ENCODE results near the gene MARK2. TPM values are rescaled to one million over a fixed set of nuclear protein-coding genes. Genes with fewer than 3 reads are reported as not detected.

MARK2 gene
- total and polyA plus RNA-seq, 2 of the 8 experiments (the other 6 are each of a cell fraction or from before 2014, with no cell fraction given): 19.3 to 58.5 TPM

DNA sequence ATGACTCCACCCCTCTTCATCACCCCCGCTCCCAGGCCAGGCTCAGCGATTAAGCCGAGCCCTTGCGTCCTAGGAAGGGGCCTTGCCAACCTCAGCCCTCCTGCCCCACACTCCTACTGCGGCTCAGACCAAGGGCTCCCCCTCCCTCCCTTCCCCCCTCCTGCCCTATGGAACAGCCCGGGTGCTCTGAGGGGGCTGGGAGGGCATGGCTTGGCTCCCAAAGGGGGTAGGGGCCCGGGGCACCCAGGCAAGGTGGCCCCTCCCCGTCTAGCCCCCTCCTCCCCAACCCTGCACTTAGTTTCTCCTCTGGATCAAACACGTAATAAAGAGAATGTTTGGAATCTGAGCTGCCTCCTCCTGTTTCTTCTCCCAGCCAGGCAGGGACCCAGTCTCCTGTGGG is 71.8 kb downstream of the MARK2 start:
- Histone ChIP-seq H2BK20ac (ENCODE audit: low read length) (no peak overlapping the region), H2AK5ac (ENCODE audit: low read depth, low read length) (no peak overlapping the region), H2BK120ac (replicated peaks; ENCODE audit: low read depth, low read length) (no peak overlapping the region), H3K56ac (replicated peaks; ENCODE audit: insufficient read length, low read depth, low read length) (no peak overlapping the region), H4K20me1 (replicated peaks in 1 of 2; ENCODE audit: control insufficient read depth in 1 of 2, insufficient read depth in 2 of 2, low read length in 2 of 2) (peaks cover 12 to 17% of the 10 kb centered on the region in 2 experiments), H2BK15ac (ENCODE audit: low read length) (no peak overlapping the region), H3K18ac (ENCODE audit: extremely low read depth, low read length) (no peak overlapping the region), H4K5ac (ENCODE audit: insufficient read length, low read depth, low read length) (no peak overlapping the region), H2AFZ (ENCODE audit: low read length) (no peak overlapping the region), H3K4me1 (replicated peaks in 1 of 4; ENCODE audit: control insufficient read depth in 3 of 4, insufficient read depth in 4 of 4, low read length in 3 of 4) (peaks cover 6 to 58% (median 43%) of the 10 kb centered on the region in 4 experiments), H2BK5ac (ENCODE audit: low read depth, low read length) (0 out of 2 replicates have a peak overlapping the region, but pooled peaks have one; percentile 35), H3K27me3 (replicated peaks in 1 of 4; ENCODE audit: control insufficient read depth in 3 of 4, extremely low read depth in 1 of 4, insufficient read depth in 3 of 4, low read length in 3 of 4) (no peaks in the 10 kb centered on the region), H4K8ac (ENCODE audit: extremely low read depth, insufficient read depth, low read length) (no peak overlapping the region; the same call in 1 of the 2 replicates), H3K9me3 (ENCODE audit: insufficient read depth in 2 of 2, low read depth in 1 of 2, low read length in 1 of 2) (no peaks in the 10 kb centered on the region), H3K23ac (ENCODE audit: insufficient read length) (no peak overlapping the region), H3K79me2 (ENCODE audit: control insufficient read depth in 1 of 2, insufficient read depth in 2 of 2, low read length in 2 of 2) (peaks cover under 1 to 19% of the 10 kb centered on the region in 2 experiments; a peak in 3 of 4 replicates), H3K9ac (replicated peaks in 1 of 4; ENCODE audit: extremely low read depth in 1 of 4, low read depth in 3 of 4, low read length in 3 of 4) (no peak overlapping the region), H3K79me1 (ENCODE audit: low read depth, low read length) (peaks cover 11% of the 10 kb centered on the region), H3K4me2 (ENCODE audit: insufficient read depth in 1 of 2, low read depth in 2 of 2, low read length in 2 of 2) (peak overlapping the region; percentile 22 to 32; a peak in 2 of 4 replicates), H3K23me2 (ENCODE audit: low read depth, low read length) (peaks cover 4% of the 10 kb centered on the region; the same call in 1 of the 2 replicates), H2BK12ac (ENCODE audit: low read depth, low read length) (no peak overlapping the region), H4K91ac (replicated peaks; ENCODE audit: insufficient read length, low read length) (no peak overlapping the region), H3K36me3 (ENCODE audit: control insufficient read depth in 2 of 4, insufficient read depth in 4 of 4, low read length in 3 of 4) (peaks cover 10 to 45% (median 19%) of the 10 kb centered on the region in 4 experiments; a peak in 7 of 8 replicates), H3K27ac (ENCODE audit: low read depth, low read length) (no peak overlapping the region), H3K14ac (ENCODE audit: insufficient read length) (no peak overlapping the region), H3K4ac (replicated peaks; ENCODE audit: insufficient read length, low read depth, low read length) (no peak overlapping the region), H3K4me3 (ENCODE audit: extremely low read depth in 1 of 4, insufficient read depth in 2 of 4, low read depth in 3 of 4, low read length in 4 of 4) (no peak overlapping the region)
- POLR2A ChIA-PET (ENCODE audit: partially characterized antibody): interaction anchor here (0.9 to 6.6 kb wide), 12 partner anchors 9 to 142 kb away, joined by 3 to 74 read pairs (median 3); partner anchors contain the start of genes MARK2, RCOR2 and ZFTA
- 30% methylated on average over 4 of the region's 9 CpGs; no CpG with 5 or more reads in 1 of the 2 experiments for WGBS, 2 experiments (ENCODE audit: extremely low coverage in 1 of 2, insufficient coverage in 1 of 2, insufficient read length in 1 of 2, insufficient replicate concordance in 2 of 2, low coverage in 1 of 2, low lambda C conversion rate in 2 of 2, missing lambda C conversion rate in 1 of 2)
- FAIRE-seq (no peak), DNase-seq (ENCODE audit: low read depth in 1 of 2, low spot score in 2 of 2) (no peak)
- CTCF ChIA-PET (ENCODE audit: partially characterized antibody): interaction anchor here (0.7 to 2.3 kb wide), 9 partner anchors 10 to 74 kb away, joined by 3 to 10 read pairs (median 4); no protein-coding TSS in a partner anchor
- no peak for TF ChIP-seq TEAD4 (IDR thresholded peaks at IDR 0.05; ENCODE audit: low read depth, low read length)
- TF ChIP-seq TAF1 (IDR thresholded peaks at IDR 0.05; ENCODE audit: low read depth, low read length): no peak
- no peak for TF ChIP-seq CBX8 (IDR thresholded peaks at IDR 0.05; ENCODE audit: borderline replicate concordance, low read depth, low read length)
- no peak for TF ChIP-seq SRF (IDR thresholded peaks at IDR 0.05; ENCODE audit: low read depth, low read length)
- TF ChIP-seq HDAC6 (IDR thresholded peaks at IDR 0.05; ENCODE audit: low read depth, low read length): no peak
- no peak for TF ChIP-seq TCF12 (IDR thresholded peaks at IDR 0.05; ENCODE audit: low read depth, low read length)
- no peak for TF ChIP-seq SAP30 (IDR thresholded peaks at IDR 0.05; ENCODE audit: insufficient read depth, insufficient replicate concordance, low read length)
- no peak for TF ChIP-seq TAF7 (optimal IDR thresholded peaks at IDR 0.05; ENCODE audit: borderline replicate concordance, low read depth, low read length)
- no peak for TF ChIP-seq KDM1A (IDR thresholded peaks at IDR 0.05; ENCODE audit: borderline replicate concordance, low read length)
- no peak for TF ChIP-seq POLR2A (IDR thresholded peaks at IDR 0.05; ENCODE audit: control extremely low read depth in 1 of 2, low read depth in 2 of 2, low read length in 2 of 2)
- TF ChIP-seq SP1 (IDR thresholded peaks at IDR 0.05; ENCODE audit: low read depth, low read length): no peak
- TF ChIP-seq HDAC2 (IDR thresholded peaks at IDR 0.05; ENCODE audit: borderline replicate concordance in 1 of 2, low read depth in 2 of 2, low read length in 2 of 2): no peak
- TF ChIP-seq, protein P1, sequence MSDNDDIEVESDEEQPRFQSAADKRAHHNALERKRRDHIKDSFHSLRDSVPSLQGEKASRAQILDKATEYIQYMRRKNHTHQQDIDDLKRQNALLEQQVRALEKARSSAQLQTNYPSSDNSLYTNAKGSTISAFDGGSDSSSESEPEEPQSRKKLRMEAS (IDR thresholded peaks at IDR 0.05): no peak
